B cell (primary cell): ENCODE data around the gene CALR3.

Source experiments
- EZH2 ChIP-seq: IDR thresholded peaks from 2 replicates; pipeline ENCODE4 v1.6.1; 2012; ENCODE audit warnings: borderline replicate concordance, low read depth, mild to moderate bottlenecking, moderate library complexity, low read length; ENCODE audit not compliant: insufficient read depth, poor library complexity, severe bottlenecking
- TF ChIP-seq, protein P1 (sequence below): fragments of 200-600 bp; IDR thresholded peaks from one replicate; pipeline ENCODE4 v1.8.0; 2022; ENCODE audit warnings: antibody characterized with exemption, mild to moderate bottlenecking

DNA sequence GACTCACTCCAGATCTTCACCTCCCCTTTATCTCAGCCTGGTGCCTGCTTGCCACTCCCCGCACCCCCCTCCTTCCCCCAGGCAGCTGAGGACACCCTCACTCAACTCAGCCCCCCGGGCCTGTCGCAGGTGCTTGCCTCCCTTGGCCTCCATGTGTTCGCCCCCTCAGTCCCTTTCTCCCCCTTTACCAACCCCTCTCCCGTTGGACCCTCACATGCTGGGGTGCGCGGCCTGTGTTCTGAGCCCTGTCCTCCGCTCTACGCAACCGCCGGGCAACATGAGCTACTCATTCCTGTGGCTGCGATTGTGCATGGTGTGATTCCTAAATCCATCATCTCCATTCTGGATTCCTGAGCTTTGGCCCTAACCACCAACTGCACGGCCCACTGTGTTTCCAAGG, 41.1 kb upstream of the CALR3 start:
- TF ChIP-seq, protein P1, sequence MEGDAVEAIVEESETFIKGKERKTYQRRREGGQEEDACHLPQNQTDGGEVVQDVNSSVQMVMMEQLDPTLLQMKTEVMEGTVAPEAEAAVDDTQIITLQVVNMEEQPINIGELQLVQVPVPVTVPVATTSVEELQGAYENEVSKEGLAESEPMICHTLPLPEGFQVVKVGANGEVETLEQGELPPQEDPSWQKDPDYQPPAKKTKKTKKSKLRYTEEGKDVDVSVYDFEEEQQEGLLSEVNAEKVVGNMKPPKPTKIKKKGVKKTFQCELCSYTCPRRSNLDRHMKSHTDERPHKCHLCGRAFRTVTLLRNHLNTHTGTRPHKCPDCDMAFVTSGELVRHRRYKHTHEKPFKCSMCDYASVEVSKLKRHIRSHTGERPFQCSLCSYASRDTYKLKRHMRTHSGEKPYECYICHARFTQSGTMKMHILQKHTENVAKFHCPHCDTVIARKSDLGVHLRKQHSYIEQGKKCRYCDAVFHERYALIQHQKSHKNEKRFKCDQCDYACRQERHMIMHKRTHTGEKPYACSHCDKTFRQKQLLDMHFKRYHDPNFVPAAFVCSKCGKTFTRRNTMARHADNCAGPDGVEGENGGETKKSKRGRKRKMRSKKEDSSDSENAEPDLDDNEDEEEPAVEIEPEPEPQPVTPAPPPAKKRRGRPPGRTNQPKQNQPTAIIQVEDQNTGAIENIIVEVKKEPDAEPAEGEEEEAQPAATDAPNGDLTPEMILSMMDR = no peak
- TF ChIP-seq EZH2 = no peak
